Sigmoid colon (tissue), 7 donors: ENCODE results near the gene NIPAL1. TPM values are rescaled to one million over a fixed set of nuclear protein-coding genes. Genes with fewer than 3 reads are reported as not detected.

Experiments used
- DNase-seq: peaks from one replicate; pipeline ENCODE4 v3.0.0-alpha.2; 2019
- H3K27ac ChIP-seq, 4 donors: fragments of 200-600 bp; sonication (generic); one replicate each; pipeline ENCODE4 v1.5.1; 2016 to 2019; ENCODE audit warnings: mild to moderate bottlenecking in 1 of 4
- H3K27me3 ChIP-seq, 3 donors: fragments of 200-600 bp; sonication (generic); one replicate each; pipeline ENCODE4 v1.5.1; 2019; ENCODE audit warnings: mild to moderate bottlenecking in 1 of 3
- H3K36me3 ChIP-seq, 4 donors: fragments of 200-600 bp; sonication (generic); one replicate each; pipeline ENCODE4 v1.5.1; 2016 to 2019
- H3K4me1 ChIP-seq, 4 donors: fragments of 200-600 bp; sonication (generic); one replicate each; pipeline ENCODE4 v1.5.1; 2017 to 2019
- H3K4me3 ChIP-seq, 4 donors: fragments of 200-600 bp; sonication (generic); one replicate each; pipeline ENCODE4 v1.5.1; 2017 to 2019; ENCODE audit warnings: mild to moderate bottlenecking in 2 of 4, moderate library complexity in 1 of 4
- H3K9me3 ChIP-seq, 4 donors: fragments of 200-600 bp in 3 of 4; sonication (generic) in 3 of 4; one replicate each; pipeline versions ENCODE4 v1.5.1 to v1.6.1; 2013 to 2019
- EP300 ChIP-seq, 4 donors: sonication (generic); formaldehyde crosslinking; IDR thresholded peaks; one replicate each; pipeline ENCODE4 v1.6.1; 2017; ENCODE audit warnings: antibody characterized with exemption in 4 of 4
- POLR2A ChIP-seq, 2 donors: fragments of 450-650 bp; IDR thresholded peaks; one replicate each; pipeline ENCODE4 v1.6.1; 2016; ENCODE audit warnings: antibody characterized with exemption in 2 of 2, mild to moderate bottlenecking in 2 of 2, moderate library complexity in 2 of 2
- POLR2AphosphoS5 ChIP-seq, 4 donors: sonication (generic); formaldehyde crosslinking; IDR thresholded peaks; one replicate each; pipeline ENCODE4 v1.6.1; 2017; ENCODE audit warnings: antibody characterized with exemption in 4 of 4
- WGBS, 2 donors: extraction: QIAGEN DNeasy Blood & Tissue Kit; methylation state at CpG; one replicate each; pipeline ENCODE4 v1.1.7; 2013; 5-methylcytosine and 5-hydroxymethylcytosine counted together
- intact Hi-C: fragments of 100-400 bp; cut with DNase I; formaldehyde crosslinking; loops from one replicate; pipeline ENCODE4 v1.15.1; 2023
- polyA plus RNA-seq, 3 donors: library from polyadenylated mRNA; stranded (reverse); fragments of 200-250 nt; gene quantifications; one replicate each; pipeline ENCODE4 v1.2.3, GENCODE V29; 2013
- total RNA-seq, 4 donors: library from RNA; depleted of rRNA; stranded (reverse); fragments of >200 nt; gene quantifications; one replicate each; pipeline ENCODE4 v1.1.0, GENCODE V29; 2016
- TF ChIP-seq, protein P1 (sequence below), 4 experiments: fragments of 450-650 bp in 3 of 4; fragments of 200-600 bp in 1 of 4; IDR thresholded peaks; one replicate each; pipeline ENCODE4 v1.5.1; 2016 to 2019; ENCODE audit warnings: antibody characterized with exemption in 4 of 4, mild to moderate bottlenecking in 3 of 4, moderate library complexity in 2 of 4
- donor health status: healthy with polysubstance abuse.
- donor health status: Bipolar disorder and iron deficiency.
- donor health status: healthy.

The NIPAL1 gene
- total and polyA plus RNA-seq, 7 donors, result 0.33 to 8.6 (median 3.3) TPM; not detected in 1

GRCh38 chr4:48033825-48034413 is 17.3 kb downstream of the NIPAL1 start:
- intact Hi-C loops, result no loop called here
- Histone ChIP-seq H3K27me3 (no peaks in the 10 kb centered on the region), H3K9me3 (no peaks in the 10 kb centered on the region), H3K27ac (no peak overlapping the region), H3K36me3 (no peaks in the 10 kb centered on the region), H3K4me1 (peaks cover 0 to 6% (median 4%) of the 10 kb centered on the region in 4 donors), H3K4me3 (no peak overlapping the region)
- WGBS, 2 donors, result 76 to 92% methylated on average over 1 of the region's 1 CpG
- TF ChIP-seq POLR2A (IDR thresholded peaks at IDR 0.05), result no peak
- DNase-seq, result no peak

DNA sequence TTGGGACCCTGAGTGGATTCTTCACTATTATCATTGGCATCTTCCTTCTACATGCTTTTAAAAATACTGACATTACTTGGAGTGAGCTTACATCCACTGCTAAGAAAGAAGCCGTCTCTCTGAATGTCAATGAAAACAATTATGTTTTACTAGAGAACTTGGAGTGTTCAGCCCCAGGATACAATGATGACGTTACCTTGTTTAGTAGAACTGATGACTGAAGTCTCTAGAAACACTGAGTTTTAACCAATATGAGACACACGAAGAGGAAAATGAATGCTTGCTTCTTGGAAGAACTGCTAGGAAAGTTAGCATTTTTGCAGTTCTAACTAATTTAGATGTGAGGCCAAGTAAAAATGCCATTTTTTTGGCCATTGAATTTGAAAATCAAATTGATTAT is 19.4 kb downstream of the NIPAL1 start:
- WGBS, 2 donors, result 91 to 93% methylated on average over 3 of the region's 3 CpGs
- Histone ChIP-seq H3K4me1 (peaks cover 0 to 6% (median 4%) of the 10 kb centered on the region in 4 donors), H3K4me3 (no peak overlapping the region), H3K9me3 (no peaks in the 10 kb centered on the region), H3K36me3 (no peaks in the 10 kb centered on the region), H3K27me3 (no peaks in the 10 kb centered on the region), H3K27ac (no peak overlapping the region)
- DNase-seq, result no peak
- intact Hi-C loops, result no loop called here
- TF ChIP-seq EP300 (IDR thresholded peaks at IDR 0.05) (no peak), POLR2AphosphoS5 (IDR thresholded peaks at IDR 0.05) (no peak), POLR2A (IDR thresholded peaks at IDR 0.05) (no peak)
- TF ChIP-seq, protein P1, sequence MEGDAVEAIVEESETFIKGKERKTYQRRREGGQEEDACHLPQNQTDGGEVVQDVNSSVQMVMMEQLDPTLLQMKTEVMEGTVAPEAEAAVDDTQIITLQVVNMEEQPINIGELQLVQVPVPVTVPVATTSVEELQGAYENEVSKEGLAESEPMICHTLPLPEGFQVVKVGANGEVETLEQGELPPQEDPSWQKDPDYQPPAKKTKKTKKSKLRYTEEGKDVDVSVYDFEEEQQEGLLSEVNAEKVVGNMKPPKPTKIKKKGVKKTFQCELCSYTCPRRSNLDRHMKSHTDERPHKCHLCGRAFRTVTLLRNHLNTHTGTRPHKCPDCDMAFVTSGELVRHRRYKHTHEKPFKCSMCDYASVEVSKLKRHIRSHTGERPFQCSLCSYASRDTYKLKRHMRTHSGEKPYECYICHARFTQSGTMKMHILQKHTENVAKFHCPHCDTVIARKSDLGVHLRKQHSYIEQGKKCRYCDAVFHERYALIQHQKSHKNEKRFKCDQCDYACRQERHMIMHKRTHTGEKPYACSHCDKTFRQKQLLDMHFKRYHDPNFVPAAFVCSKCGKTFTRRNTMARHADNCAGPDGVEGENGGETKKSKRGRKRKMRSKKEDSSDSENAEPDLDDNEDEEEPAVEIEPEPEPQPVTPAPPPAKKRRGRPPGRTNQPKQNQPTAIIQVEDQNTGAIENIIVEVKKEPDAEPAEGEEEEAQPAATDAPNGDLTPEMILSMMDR (IDR thresholded peaks at IDR 0.05), result no peak

DNA sequence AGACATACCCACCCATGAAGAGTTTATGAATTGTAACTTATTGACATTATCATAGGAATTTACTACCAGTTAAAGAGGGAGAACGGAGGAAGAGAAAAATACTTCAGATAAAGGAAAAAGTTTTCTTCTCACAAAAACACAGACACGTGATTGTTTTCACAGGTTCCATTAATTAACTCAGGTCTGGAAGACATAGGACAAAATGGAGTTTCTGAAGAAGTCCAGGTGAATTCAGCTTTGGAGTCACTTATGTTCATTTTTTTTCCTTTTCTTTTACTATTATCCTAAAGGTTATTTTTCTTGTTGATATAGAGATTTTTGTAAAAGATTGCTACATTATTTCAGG is 20.5 kb downstream of the NIPAL1 start:
- WGBS, 2 donors, result 32 to 59% methylated on average over 2 of the region's 2 CpGs
- DNase-seq, result no peak
- Histone ChIP-seq H3K36me3 (no peaks in the 10 kb centered on the region), H3K4me1 (peaks cover 0 to 4% (median 3%) of the 10 kb centered on the region in 4 donors), H3K9me3 (no peaks in the 10 kb centered on the region), H3K27ac (no peak overlapping the region), H3K27me3 (no peaks in the 10 kb centered on the region), H3K4me3 (no peak overlapping the region)
- TF ChIP-seq EP300 (IDR thresholded peaks at IDR 0.05), result no peak
- TF ChIP-seq, protein P1 (IDR thresholded peaks at IDR 0.05), result no peak
- TF ChIP-seq POLR2AphosphoS5 (IDR thresholded peaks at IDR 0.05), result no peak
- TF ChIP-seq POLR2A (IDR thresholded peaks at IDR 0.05), result no peak
- intact Hi-C loops, result no loop called here

- H3K4me1 ChIP-seq, result no peaks in the 10 kb centered on the region
- 6 to 28% methylated on average over 2 of the region's 2 CpGs for WGBS, 2 donors
- H3K4me3 ChIP-seq, result no peak overlapping the region
- H3K27me3 ChIP-seq, result no peaks in the 10 kb centered on the region
- intact Hi-C loops, result no loop called here
- no peak for DNase-seq
- no peak overlapping the region for H3K27ac ChIP-seq
- TF ChIP-seq, protein P1 (IDR thresholded peaks at IDR 0.05), result no peak
- no peak for TF ChIP-seq EP300 (IDR thresholded peaks at IDR 0.05)
- TF ChIP-seq POLR2A (IDR thresholded peaks at IDR 0.05), result no peak
- no peak for TF ChIP-seq POLR2AphosphoS5 (IDR thresholded peaks at IDR 0.05)
- H3K36me3 ChIP-seq, result no peaks in the 10 kb centered on the region
- no peaks in the 10 kb centered on the region for H3K9me3 ChIP-seq
Observed at GRCh38 chr4:48038666-48039065, 22.1 kb downstream of the NIPAL1 start.

- H3K36me3 ChIP-seq, result no peaks in the 10 kb centered on the region
- H3K27ac ChIP-seq, result no peak overlapping the region
- no peak overlapping the region for H3K4me3 ChIP-seq
- H3K4me1 ChIP-seq, result no peaks in the 10 kb centered on the region
- no peak for TF ChIP-seq POLR2A (IDR thresholded peaks at IDR 0.05)
- TF ChIP-seq, protein P1 (IDR thresholded peaks at IDR 0.05), result no peak
- DNase-seq, result no peak
- intact Hi-C loops, result no loop called here
- no peaks in the 10 kb centered on the region for H3K27me3 ChIP-seq
- no peaks in the 10 kb centered on the region for H3K9me3 ChIP-seq
Observed at GRCh38 chr4:48039561-48039960, 23.0 kb downstream of the NIPAL1 start.
